T-helper 9 cell (primary cell): ENCODE measurements around the gene SIPA1.
"Not testable (repeated sequence)": the region's sequence is repeated elsewhere in the genome, so short reads cannot be mapped to it uniquely, and the experiment has no call there.

ENCODE experiments used
- DNase-seq: peaks from one replicate; pipeline ENCODE4 v3.0.0-alpha.2; 2020

SIPA1 gene

DNA sequence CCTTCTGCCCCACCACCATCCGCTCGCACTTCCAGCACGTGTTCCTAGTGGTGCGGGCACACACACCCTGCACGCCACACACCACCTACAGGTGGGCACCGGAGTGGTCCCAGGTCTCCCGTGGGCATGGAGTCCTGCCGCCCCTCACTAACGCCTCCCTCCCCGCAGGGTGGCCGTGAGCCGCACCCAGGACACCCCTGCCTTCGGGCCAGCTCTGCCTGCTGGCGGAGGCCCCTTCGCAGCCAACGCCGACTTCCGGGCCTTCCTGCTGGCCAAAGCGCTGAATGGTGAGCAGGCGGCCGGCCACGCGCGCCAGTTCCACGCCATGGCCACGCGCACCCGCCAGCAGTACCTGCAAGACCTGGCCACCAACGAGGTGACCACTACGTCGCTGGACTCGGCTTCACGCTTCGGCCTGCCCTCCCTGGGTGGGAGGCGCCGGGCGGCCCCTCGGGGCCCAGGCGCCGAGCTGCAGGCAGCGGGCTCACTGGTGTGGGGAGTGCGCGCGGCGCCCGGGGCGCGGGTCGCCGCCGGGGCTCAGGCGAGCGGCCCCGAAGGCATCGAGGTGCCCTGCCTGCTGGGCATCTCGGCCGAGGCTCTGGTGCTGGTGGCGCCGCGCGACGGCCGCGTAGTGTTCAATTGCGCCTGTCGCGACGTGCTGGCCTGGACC is 8.5 kb downstream of the SIPA1 start:
- no peak for DNase-seq

- DNase-seq, result no peak
These were observed 9.2 kb downstream of the SIPA1 start for GRCh38 chr11:65646958-65647701.

GRCh38 chr11:65648997-65649493 is 11.1 kb downstream of the SIPA1 start:
- DNase-seq, result no peak

DNA sequence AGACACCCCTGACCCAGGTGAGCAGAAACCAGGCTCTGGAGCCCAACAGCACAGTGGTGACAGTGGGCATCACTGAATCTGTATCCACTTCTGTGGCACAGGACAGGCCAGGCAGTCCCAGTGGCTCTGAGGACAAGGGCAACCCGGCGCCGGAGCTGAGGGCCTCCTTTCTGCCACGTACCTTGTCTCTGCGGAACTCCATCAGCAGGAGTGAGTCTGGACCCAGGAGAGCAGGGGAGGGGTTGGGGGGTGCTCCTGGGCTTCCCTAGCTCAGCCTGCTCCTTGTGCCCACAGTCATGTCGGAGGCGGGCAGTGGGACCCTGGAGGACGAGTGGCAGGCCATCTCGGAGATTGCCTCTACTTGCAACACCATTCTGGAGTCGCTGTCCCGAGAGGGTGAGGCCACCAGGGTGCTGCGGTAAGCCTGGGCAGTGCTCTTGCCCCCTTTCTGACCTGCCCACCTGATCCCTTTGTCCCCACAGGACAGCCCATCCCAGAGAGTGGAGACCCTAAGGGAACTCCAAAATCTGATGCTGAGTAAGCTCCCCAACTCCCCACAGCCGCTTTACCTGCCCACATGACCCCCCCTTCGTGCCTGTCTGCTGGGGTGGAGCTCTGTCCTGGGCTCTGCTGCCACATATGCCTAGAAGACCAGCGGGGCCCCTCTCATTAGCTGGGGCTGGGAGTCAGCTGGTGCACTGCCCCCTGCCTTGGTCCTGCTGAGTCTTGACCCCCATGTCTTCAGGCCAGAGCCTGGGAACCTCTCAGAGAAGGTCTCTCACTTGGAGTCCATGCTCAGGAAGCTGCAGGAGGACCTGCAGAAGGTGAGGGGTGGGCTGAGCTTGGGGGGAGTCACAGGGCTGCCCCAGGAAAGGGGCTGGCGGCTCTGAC is 12.0 kb downstream of the SIPA1 start:
- DNase-seq, result no peak

DNA sequence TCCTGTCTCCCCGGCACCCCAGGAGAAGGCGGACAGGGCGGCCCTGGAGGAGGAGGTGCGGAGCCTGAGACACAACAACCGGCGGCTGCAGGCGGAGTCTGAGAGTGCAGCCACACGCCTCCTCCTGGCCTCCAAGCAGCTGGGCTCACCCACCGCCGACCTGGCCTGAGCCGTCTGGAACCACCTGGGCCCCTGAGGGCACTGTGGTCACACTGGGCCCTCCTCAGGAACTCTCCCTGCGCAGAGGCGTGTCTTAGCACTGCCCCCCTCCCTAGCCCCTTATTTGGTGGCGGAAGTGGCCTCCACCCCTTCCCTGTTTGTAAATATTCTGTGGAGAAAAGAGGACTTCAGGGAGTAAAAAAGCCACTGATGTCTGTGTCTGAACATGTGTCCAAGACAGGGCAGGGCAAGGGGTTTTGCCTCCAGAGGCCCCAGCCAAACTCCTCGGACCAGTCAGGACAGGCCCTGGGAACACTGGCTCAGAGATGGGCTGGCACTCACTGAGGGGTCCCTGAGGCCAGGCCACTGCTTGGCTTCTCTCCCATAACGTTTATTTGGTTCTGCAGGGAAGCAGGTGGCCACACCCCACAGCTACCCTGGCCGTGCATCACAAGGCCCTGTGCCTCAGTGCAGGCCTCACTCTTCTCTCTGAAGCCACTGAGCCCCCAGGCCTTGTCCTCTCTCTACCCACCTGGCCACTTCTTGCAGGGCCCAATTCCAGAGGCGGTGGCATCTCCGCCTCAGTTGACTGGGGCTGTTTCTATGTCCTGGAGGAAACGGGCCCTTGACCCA is 12.8 kb downstream of the SIPA1 start:
- no peak for DNase-seq

DNA sequence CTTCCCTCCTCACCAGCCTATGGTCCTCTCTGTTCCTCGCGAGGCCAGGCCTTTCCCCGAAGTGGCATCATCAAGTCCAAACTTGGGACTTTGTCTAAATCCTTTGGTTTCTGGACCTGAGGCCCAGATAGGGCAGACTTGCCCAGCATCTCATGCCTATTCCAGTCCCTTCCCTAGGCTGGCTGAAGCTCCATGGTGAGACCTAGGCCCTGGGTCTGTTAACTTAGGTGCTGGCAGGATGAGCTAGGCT is 13.4 kb downstream of the SIPA1 start:
- no peak for DNase-seq

DNA sequence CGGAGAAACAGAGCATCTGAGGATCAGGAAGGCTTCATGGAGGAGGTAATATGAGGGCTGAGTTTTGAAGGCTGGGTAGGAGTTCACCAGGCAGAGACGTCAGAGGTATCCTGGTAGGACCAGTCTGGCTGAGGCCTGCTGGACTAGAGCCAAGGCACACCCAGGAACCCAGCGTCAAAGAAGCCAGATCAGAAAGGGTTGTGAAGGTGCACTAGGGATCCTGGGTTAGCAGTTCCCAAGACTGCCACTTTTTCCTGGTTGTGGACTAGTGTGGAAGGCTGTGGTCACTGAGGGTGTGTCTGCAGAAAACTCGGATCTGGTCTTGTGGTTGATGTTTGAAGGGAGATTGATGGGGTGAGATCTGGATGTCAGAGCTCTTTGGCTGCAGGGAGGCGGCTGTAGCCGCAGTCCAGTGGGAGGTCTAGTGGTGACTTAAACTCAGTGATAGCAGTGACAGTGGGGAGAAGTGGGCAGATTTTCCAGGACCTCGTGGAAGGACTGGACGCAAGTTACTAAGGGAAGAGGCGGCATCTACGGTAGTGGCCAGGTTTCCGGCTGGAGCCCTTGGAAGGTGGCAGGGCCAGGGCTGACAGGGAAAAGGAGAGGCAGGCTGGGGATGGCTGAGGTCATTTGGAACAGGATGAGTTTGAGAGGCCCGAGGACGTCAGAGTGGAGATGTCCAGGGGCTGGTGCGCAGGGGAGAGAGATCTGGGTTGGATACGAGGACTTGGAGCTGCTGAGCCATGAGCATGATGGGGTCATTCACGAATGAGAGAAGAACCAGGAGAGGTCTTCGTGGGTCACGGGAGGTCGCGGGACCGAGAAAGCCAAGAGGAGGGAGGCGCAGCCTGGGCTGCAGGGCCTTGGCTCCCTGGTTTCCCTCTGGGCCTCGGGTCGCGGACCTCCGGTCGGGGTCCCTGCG is 13.9 kb downstream of the SIPA1 start:
- DNase-seq, result no peak

- peak; percentile 95 for DNase-seq
These were observed 14.8 kb downstream of the SIPA1 start for GRCh38 chr11:65652511-65653228.

- no peak for DNase-seq
These were observed 15.6 kb downstream of the SIPA1 start for GRCh38 chr11:65653229-65654225.

DNA sequence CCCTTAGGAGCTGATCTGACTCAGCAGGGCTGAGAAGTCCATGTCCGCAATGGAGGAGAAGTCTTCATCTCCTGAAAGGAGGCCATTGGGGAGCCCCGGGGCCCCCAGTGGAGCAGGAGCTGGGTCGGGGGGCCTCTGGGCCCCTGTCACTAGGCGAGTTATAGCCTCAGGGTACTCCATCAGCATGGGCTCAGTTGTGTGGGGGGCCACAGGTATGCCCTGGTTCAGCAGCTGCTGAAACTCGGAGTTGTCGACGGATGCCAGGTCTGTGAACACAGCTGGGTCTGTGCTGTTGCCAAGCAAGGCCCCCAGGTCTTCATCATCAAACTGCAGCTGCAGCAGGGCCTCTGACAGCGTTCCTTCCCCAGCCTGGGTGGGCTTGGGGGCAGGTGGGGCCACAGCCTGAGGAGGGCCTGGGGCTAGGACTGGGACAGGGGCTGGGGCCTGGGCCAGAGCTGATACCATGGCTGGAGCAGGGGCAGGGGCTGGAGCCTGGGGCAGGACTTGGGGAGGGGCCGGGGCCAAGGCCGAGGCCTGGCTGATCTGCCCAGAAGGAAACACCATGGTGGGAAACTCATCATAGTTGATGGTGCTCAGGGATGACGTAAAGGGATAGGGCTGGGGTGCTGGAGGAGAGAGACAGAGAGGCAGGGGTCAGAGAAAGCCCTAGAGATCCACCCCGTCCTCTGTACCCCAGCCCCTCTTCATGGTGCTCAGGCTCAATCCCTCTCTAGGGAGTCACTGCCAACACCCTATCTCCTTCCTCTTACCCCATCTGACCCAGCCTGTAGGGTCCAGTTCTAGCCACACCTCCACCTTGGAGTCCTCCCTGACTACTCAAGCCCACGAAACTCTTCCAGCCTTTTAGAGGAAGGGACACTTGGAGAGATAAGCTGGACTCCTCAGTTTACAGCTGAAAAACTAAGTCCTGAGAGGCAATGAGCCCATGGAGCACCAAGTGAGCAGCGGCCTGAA is 16.8 kb downstream of the SIPA1 start:
- no peak for DNase-seq

DNA sequence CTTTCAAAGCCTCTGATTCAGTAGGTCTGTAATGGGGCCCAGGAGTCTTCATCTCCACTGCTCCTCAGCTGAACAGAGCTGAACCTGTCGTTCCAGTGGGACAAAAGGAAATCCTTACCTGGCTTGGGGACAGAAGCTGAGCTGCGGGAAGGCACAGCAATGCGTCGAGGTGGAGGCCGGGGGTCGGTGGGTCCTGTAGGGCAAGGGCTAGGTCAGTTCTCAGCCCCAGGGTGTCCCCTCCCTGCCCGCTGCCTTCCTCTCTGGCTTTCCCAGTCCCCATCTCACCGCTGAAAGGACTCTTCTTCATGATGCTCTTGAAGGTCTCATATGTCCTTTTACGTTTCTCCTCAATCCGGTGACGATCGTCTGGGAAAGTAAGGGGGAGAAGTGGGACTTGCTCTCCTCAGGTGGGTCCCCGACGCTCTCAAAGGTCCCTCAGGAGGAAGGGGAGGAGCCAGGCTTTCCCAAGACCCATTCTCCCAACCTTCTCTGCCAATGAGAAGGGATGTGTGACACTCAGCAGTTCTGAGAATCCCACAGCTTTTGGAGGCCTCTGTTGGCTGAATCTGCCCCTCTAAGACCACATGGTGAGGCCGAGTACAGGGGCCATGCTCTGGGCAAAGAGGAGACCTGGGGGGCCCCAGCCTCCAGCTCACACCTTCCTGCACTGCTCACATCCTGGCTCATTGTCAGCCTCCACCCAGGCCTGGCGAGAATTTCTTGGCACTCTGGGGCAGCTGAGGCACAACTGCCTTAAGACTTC is 17.9 kb downstream of the SIPA1 start:
- no peak for DNase-seq

DNA sequence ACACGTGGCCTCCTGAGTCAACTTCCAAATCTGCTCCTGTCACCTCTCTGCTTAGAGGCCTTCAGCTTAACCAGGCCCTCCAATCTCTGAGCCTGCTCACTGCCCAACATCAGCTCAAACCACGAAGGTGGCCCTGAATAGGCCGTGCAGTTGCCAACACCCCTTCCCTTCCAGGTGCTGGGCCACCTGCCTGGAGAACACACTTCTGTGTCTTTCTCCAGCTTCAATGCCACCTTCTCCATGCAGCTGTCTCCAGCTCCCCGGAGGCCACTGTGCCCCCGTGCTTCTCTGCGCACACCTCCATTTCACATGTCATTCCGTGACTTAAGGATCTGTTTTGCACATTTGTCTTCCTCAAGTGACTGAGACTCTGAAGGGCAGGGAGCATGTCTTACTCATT is 19.5 kb downstream of the SIPA1 start:
- DNase-seq, result no peak

- no peak for DNase-seq
These were observed 20.5 kb downstream of the SIPA1 start for GRCh38 chr11:65658174-65659021.

- no peak for DNase-seq
These were observed 22.1 kb downstream of the SIPA1 start for GRCh38 chr11:65660038-65660437.

- DNase-seq, result not testable (repeated sequence)
These were observed 23.0 kb downstream of the SIPA1 start for GRCh38 chr11:65660908-65661307.

DNA sequence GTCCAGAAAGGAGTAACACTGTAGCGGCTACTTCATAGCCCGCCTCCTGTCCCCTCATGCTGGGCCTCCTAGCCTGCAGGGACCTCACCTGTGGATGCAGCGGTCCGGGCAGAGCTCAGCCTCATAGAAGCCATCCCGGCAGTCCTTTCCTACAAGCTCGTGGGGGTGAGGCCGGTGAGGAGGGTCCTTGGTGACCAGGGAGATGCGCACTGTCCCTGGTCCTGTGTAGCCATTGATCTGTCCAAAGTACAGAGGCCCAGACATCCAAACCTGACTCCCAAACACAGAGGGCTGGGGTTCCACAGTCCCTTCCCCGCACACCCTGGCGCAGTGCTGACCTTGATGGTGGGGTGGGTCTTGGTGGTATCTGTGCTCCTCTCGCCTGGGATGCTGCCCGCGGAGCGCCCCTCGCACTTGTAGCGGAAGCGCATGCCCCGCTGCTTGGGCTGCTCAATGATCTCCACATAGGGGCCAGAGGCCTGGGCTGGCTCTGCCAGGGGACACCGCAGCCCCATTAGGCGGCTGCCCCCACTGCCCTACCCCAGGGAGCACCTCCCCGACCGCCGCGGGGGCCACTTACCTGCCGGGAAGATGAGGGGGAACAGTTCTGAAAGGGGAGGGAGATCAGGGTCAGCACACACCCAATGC is 23.8 kb downstream of the SIPA1 start:
- DNase-seq, result no peak
